BJ (cell line): Measurements from ENCODE around the gene DIS3L. TPM values are rescaled to one million over a fixed set of nuclear protein-coding genes. Genes with fewer than 3 reads are reported as not detected.

Experiments used
- CTCF ChIA-PET: fragments of 350-600 bp; formaldehyde crosslinking; extraction: SDS; loops from one replicate; lab custom pipeline; 2021; ENCODE audit warnings: antibody characterized with exemption, inconsistent platforms; lab: Yijun Ruan, JAX
- POLR2A ChIA-PET: fragments of 300-600 bp; sonication (Branson Sonifier 250); formaldehyde crosslinking; extraction: SDS; loops from one replicate; lab custom pipeline; 2021; ENCODE audit warnings: antibody characterized with exemption; lab: Charles Lee
- DNase-seq: peaks from one replicate; pipeline ENCODE4 v3.0.0-alpha.2; 2011; ENCODE audit warnings: low read depth
- H3K27me3 ChIP-seq: 2 replicates; pipeline ENCODE4 v1.6.0; 2011; ENCODE audit warnings: low read length; ENCODE audit not compliant: control insufficient read depth, insufficient read depth
- H3K36me3 ChIP-seq: 2 replicates; pipeline ENCODE4 v1.5.1; 2011; ENCODE audit warnings: low read length; ENCODE audit not compliant: control insufficient read depth, insufficient read depth
- H3K4me3 ChIP-seq: 2 replicates; pipeline ENCODE4 v1.5.1; 2011; ENCODE audit warnings: low read depth, mild to moderate bottlenecking, control low read depth, low read length
- polyA plus RNA-seq: library from polyadenylated mRNA; depleted of rRNA; stranded (reverse); fragments of >200 nt; gene quantifications from 2 replicates; pipeline ENCODE4 v1.2.3, GENCODE V29; 2011
- TF ChIP-seq, protein P1 (sequence below): IDR thresholded peaks from 2 replicates; pipeline ENCODE4 v1.5.1; 2011; ENCODE audit warnings: low read depth, mild to moderate bottlenecking, control low read depth, inconsistent platforms, low read length, moderate library complexity; ENCODE audit not compliant: insufficient read depth

Gene DIS3L
- polyA plus RNA-seq, 1 experiment = 9.2 TPM

DNA sequence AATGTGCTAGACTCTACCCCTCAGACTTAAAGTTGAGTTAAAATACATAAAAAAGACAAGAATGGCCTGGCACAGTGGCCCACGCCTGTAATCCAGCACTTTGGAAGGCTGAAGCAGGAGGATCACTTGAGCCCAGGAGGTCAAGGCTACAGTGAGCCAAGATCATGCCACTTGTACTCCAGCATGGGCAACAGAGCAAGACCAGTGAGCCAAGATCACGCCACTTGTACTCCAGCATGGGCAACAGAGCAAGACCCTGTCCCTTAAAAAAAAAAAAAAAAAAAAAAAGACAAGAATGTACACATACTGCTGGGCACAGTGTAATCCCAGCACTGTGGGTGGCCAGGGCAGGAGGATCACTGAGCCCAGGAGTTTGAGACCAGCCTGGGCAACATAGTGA, 17.4 kb downstream of the DIS3L start:
- H3K4me3 ChIP-seq = no peak overlapping the region
- ChIA-PET POLR2A (no interaction called here), CTCF (no interaction called here)
- DNase-seq = no peak
- no peaks in the 10 kb centered on the region for H3K27me3 ChIP-seq
- peaks cover 7% of the 10 kb centered on the region for H3K36me3 ChIP-seq
- TF ChIP-seq, protein P1, sequence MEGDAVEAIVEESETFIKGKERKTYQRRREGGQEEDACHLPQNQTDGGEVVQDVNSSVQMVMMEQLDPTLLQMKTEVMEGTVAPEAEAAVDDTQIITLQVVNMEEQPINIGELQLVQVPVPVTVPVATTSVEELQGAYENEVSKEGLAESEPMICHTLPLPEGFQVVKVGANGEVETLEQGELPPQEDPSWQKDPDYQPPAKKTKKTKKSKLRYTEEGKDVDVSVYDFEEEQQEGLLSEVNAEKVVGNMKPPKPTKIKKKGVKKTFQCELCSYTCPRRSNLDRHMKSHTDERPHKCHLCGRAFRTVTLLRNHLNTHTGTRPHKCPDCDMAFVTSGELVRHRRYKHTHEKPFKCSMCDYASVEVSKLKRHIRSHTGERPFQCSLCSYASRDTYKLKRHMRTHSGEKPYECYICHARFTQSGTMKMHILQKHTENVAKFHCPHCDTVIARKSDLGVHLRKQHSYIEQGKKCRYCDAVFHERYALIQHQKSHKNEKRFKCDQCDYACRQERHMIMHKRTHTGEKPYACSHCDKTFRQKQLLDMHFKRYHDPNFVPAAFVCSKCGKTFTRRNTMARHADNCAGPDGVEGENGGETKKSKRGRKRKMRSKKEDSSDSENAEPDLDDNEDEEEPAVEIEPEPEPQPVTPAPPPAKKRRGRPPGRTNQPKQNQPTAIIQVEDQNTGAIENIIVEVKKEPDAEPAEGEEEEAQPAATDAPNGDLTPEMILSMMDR = no peak

DNA sequence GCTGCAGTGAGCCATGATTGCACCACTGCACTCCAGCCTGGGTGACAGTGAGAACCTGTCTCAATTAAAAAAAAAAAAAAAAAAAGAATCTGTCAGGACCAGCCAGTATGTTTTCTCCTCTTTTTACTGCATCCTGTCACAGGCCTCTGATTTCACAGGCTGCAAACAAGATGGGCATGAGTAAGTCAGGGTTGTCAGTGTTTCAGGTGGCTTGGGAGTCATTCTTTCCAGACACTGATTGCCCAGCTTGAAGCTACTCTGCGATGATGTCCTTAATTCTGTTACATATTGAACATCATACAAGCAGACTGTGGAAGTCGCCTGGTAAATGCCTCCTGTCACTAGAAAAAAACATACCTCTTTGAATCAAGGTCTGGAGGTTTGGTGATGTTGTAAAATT, 18.8 kb downstream of the DIS3L start:
- no peak overlapping the region for H3K4me3 ChIP-seq
- ChIA-PET POLR2A (no interaction called here), CTCF (interaction anchor here (1.8 kb wide), 1 partner anchor 10 kb away, joined by 3 read pairs; no protein-coding TSS in a partner anchor)
- H3K36me3 ChIP-seq = peaks cover 7% of the 10 kb centered on the region
- TF ChIP-seq, protein P1 = no peak
- no peaks in the 10 kb centered on the region for H3K27me3 ChIP-seq
- no peak for DNase-seq

- ChIA-PET CTCF (interaction anchor here (0.6 to 0.8 kb wide), 2 partner anchors 72 to 174 kb away, joined by 3 read pairs; partner anchors contain the start of gene SNAPC5), POLR2A (no interaction called here)
- TF ChIP-seq, protein P1 = no peak
- Histone ChIP-seq H3K36me3 (peaks cover 8% of the 10 kb centered on the region), H3K27me3 (no peaks in the 10 kb centered on the region), H3K4me3 (no peak overlapping the region)
- DNase-seq = no peak
Observed at GRCh38 chr15:66323312-66323928, 30.1 kb downstream of the DIS3L start.

DNA sequence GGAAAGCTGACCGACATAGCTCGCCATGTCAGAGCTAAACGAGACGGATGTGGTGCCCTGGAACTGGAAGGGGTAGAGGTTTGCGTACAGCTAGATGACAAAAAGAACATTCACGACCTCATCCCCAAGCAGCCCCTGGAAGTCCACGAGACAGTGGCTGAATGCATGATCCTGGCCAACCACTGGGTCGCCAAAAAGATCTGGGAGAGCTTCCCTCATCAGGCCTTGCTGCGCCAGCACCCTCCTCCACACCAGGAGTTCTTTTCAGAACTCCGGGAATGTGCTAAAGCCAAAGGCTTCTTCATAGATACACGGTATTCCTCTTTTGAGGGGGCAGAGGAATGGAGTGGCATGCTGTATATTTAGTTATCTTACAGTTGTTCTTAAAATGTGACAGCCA, 32.7 kb downstream of the DIS3L start:
- peaks cover 10% of the 10 kb centered on the region for H3K36me3 ChIP-seq
- ChIA-PET CTCF (interaction anchor here (1.6 kb wide), 1 partner anchor 9 kb away, joined by 5 read pairs; no protein-coding TSS in a partner anchor), POLR2A (no interaction called here)
- TF ChIP-seq, protein P1 = no peak
- no peaks in the 10 kb centered on the region for H3K27me3 ChIP-seq
- no peak overlapping the region for H3K4me3 ChIP-seq
- DNase-seq = no peak

- CTCF ChIA-PET = no interaction called here
- POLR2A ChIA-PET = no interaction called here
Observed at GRCh38 chr15:66327736-66328135, 34.4 kb downstream of the DIS3L start.

More at GRCh38 chr15:66327736-66328135, 34.4 kb downstream of the DIS3L start:
- Histone ChIP-seq H3K4me3 (no peak overlapping the region), H3K27me3 (no peaks in the 10 kb centered on the region), H3K36me3 (peaks cover 10% of the 10 kb centered on the region)
- TF ChIP-seq, protein P1 = no peak
- no peak for DNase-seq
